HEK293T (cell line): Measurements from ENCODE around the gene STEAP1B.

Experiments used
- CTCF ChIA-PET: fragments of 350-600 bp; formaldehyde crosslinking; extraction: SDS; loops from one replicate; lab custom pipeline; 2021; ENCODE audit warnings: antibody characterized with exemption, inconsistent platforms; lab: Yijun Ruan, JAX
- POLR2A ChIA-PET: fragments of 350-600 bp; formaldehyde crosslinking; extraction: SDS; loops from one replicate; lab custom pipeline; 2020; ENCODE audit warnings: antibody characterized with exemption, inconsistent platforms; lab: Yijun Ruan, JAX
- DNase-seq: peaks from one replicate; pipeline ENCODE4 v3.0.0; 2012; ENCODE audit warnings: mixed read lengths; ENCODE audit errors: extremely low spot score
- ARNT ChIP-seq: fragments of 450-650 bp; IDR thresholded peaks from 2 replicates; pipeline ENCODE4 v1.6.1; 2017; ENCODE audit warnings: mild to moderate bottlenecking
- BHLHE40 ChIP-seq: fragments of 450-650 bp; IDR thresholded peaks from 2 replicates; pipeline ENCODE4 v1.6.1; 2016; ENCODE audit warnings: mild to moderate bottlenecking, moderate library complexity, borderline replicate concordance
- CTBP1 ChIP-seq: fragments of 450-650 bp; IDR thresholded peaks from 2 replicates; pipeline ENCODE4 v1.6.1; 2016; ENCODE audit warnings: borderline replicate concordance
- ELF4 ChIP-seq: fragments of 450-650 bp; IDR thresholded peaks from 2 replicates; pipeline ENCODE4 v1.6.1; 2017; ENCODE audit warnings: antibody characterized with exemption
- FOXA1 ChIP-seq: fragments of 450-650 bp; IDR thresholded peaks from 2 replicates; pipeline ENCODE4 v1.6.1; 2016; ENCODE audit warnings: mild to moderate bottlenecking
- FOXK2 ChIP-seq: fragments of 450-650 bp; IDR thresholded peaks from 2 replicates; pipeline ENCODE4 v1.6.1; 2016; ENCODE audit warnings: mild to moderate bottlenecking
- FOXM1 ChIP-seq: fragments of 450-650 bp; IDR thresholded peaks from 2 replicates; pipeline ENCODE4 v1.6.1; 2017; ENCODE audit warnings: mild to moderate bottlenecking, borderline replicate concordance
- HDGF ChIP-seq: fragments of 450-650 bp; IDR thresholded peaks from 2 replicates; pipeline ENCODE4 v1.6.1; 2017; ENCODE audit warnings: antibody characterized with exemption, borderline replicate concordance
- L3MBTL2 ChIP-seq: fragments of 450-650 bp; conservative IDR thresholded peaks from 2 replicates; pipeline ENCODE4 v1.6.1; 2016; ENCODE audit warnings: mild to moderate bottlenecking
- LEF1 ChIP-seq: fragments of 450-650 bp; IDR thresholded peaks from 2 replicates; pipeline ENCODE4 v1.6.1; 2017; ENCODE audit warnings: mild to moderate bottlenecking, borderline replicate concordance
- NFRKB ChIP-seq: fragments of 450-650 bp; IDR thresholded peaks from 2 replicates; pipeline ENCODE4 v1.6.1; 2016; ENCODE audit warnings: mild to moderate bottlenecking, moderate library complexity
- PKNOX1 ChIP-seq: fragments of 450-650 bp; IDR thresholded peaks from 2 replicates; pipeline ENCODE4 v1.6.1; 2016
- SP1 ChIP-seq: fragments of 450-650 bp; IDR thresholded peaks from 2 replicates; pipeline ENCODE4 v1.6.1; 2017
- SUZ12 ChIP-seq: fragments of 450-650 bp; IDR thresholded peaks from 2 replicates; pipeline ENCODE4 v1.6.1; 2016; ENCODE audit warnings: mild to moderate bottlenecking
- TARDBP ChIP-seq: fragments of 450-650 bp; IDR thresholded peaks from 2 replicates; pipeline ENCODE4 v1.6.1; 2016
- ZNF384 ChIP-seq: fragments of 450-650 bp; IDR thresholded peaks from 2 replicates; pipeline ENCODE4 v1.6.1; 2016

STEAP1B gene

GRCh38 chr7:22406715-22407114, 93.3 kb downstream of the STEAP1B start:
- ChIA-PET POLR2A (no interaction called here), CTCF (no interaction called here)
- TF ChIP-seq ELF4 (no peak), SP1 (no peak), L3MBTL2 (no peak), NFRKB (no peak), CTBP1 (no peak), HDGF (no peak), FOXA1 (no peak), TARDBP (no peak), LEF1 (no peak), BHLHE40 (no peak), FOXK2 (no peak), SUZ12 (no peak), PKNOX1 (no peak), ARNT (no peak)
- DNase-seq, result no peak

GRCh38 chr7:22404421-22405023, 95.5 kb downstream of the STEAP1B start:
- TF ChIP-seq BHLHE40, result no peak
- TF ChIP-seq FOXK2, result no peak
- no peak for TF ChIP-seq NFRKB
- TF ChIP-seq TARDBP, result no peak
- TF ChIP-seq SUZ12, result no peak
- no peak for TF ChIP-seq FOXA1
- TF ChIP-seq ARNT, result no peak
- no peak for TF ChIP-seq L3MBTL2
- TF ChIP-seq FOXM1, result no peak
- TF ChIP-seq SP1, result no peak
- no peak for TF ChIP-seq HDGF
- no peak for TF ChIP-seq PKNOX1
- no peak for TF ChIP-seq LEF1
- TF ChIP-seq CTBP1, result no peak
- TF ChIP-seq ZNF384, result no peak
- ChIA-PET CTCF (no interaction called here), POLR2A (no interaction called here)
- no peak for DNase-seq

GRCh38 chr7:22403344-22403743, 96.6 kb downstream of the STEAP1B start:
- DNase-seq, result no peak
- TF ChIP-seq HDGF, result no peak
- no peak for TF ChIP-seq NFRKB
- CTCF ChIA-PET, result interaction anchor here (0.5 kb wide), 1 partner anchor 218 kb away, joined by 3 read pairs; no protein-coding TSS in a partner anchor
- POLR2A ChIA-PET, result no interaction called here

- no peak for DNase-seq
- ChIA-PET POLR2A (no interaction called here), CTCF (no interaction called here)
- no peak for TF ChIP-seq BHLHE40
- no peak for TF ChIP-seq HDGF
- no peak for TF ChIP-seq L3MBTL2
- no peak for TF ChIP-seq SUZ12
- TF ChIP-seq FOXA1, result no peak
- TF ChIP-seq ELF4, result no peak
- no peak for TF ChIP-seq ARNT
- TF ChIP-seq PKNOX1, result no peak
- TF ChIP-seq TARDBP, result no peak
- TF ChIP-seq ZNF384, result no peak
- TF ChIP-seq LEF1, result no peak
Measured at GRCh38 chr7:22402250-22402649, 97.7 kb downstream of the STEAP1B start.

- TF ChIP-seq FOXK2, result no peak
- TF ChIP-seq BHLHE40, result no peak
- TF ChIP-seq ZNF384, result no peak
- no peak for TF ChIP-seq L3MBTL2
- no peak for TF ChIP-seq PKNOX1
- TF ChIP-seq NFRKB, result no peak
- no peak for TF ChIP-seq ARNT
- TF ChIP-seq ELF4, result no peak
- no peak for TF ChIP-seq HDGF
- no peak for TF ChIP-seq TARDBP
- TF ChIP-seq LEF1, result no peak
- no peak for TF ChIP-seq CTBP1
- TF ChIP-seq SP1, result no peak
- TF ChIP-seq SUZ12, result no peak
- TF ChIP-seq FOXA1, result no peak
- CTCF ChIA-PET, result no interaction called here
- no peak for DNase-seq
- POLR2A ChIA-PET, result no interaction called here
Measured at GRCh38 chr7:22400936-22401553, 98.9 kb downstream of the STEAP1B start.
